A204.1 (cell line): ENCODE measurements around the gene TACC3.

Source experiments
- FAIRE-seq: peaks from 2 replicates; lab custom pipeline; 2012; peaks lifted over from hg19 to GRCh38; lab: Jason Lieb, UNC

TACC3 gene

GRCh38 chr4:1776521-1777161 lies 55.3 kb downstream of the TACC3 start:
- no peak for FAIRE-seq

- no peak for FAIRE-seq
These were observed 56.7 kb downstream of the TACC3 start for GRCh38 chr4:1777822-1778641.

GRCh38 chr4:1778642-1779392 lies 57.5 kb downstream of the TACC3 start:
- FAIRE-seq = no peak

GRCh38 chr4:1779588-1780382 lies 58.5 kb downstream of the TACC3 start:
- no peak for FAIRE-seq

GRCh38 chr4:1780435-1780834 lies 59.1 kb downstream of the TACC3 start:
- no peak for FAIRE-seq

GRCh38 chr4:1783015-1783414 lies 61.7 kb downstream of the TACC3 start:
- FAIRE-seq = no peak

- no peak for FAIRE-seq
These were observed 62.6 kb downstream of the TACC3 start for GRCh38 chr4:1783970-1784369.

- no peak for FAIRE-seq
These were observed 63.1 kb downstream of the TACC3 start for GRCh38 chr4:1784395-1784788.

GRCh38 chr4:1784789-1785591 lies 63.7 kb downstream of the TACC3 start:
- no peak for FAIRE-seq

GRCh38 chr4:1785592-1785991 lies 64.3 kb downstream of the TACC3 start:
- FAIRE-seq = no peak

- FAIRE-seq = no peak
These were observed 65.4 kb downstream of the TACC3 start for GRCh38 chr4:1786544-1787362.

- FAIRE-seq = no peak
These were observed 66.2 kb downstream of the TACC3 start for GRCh38 chr4:1787411-1788077.

- FAIRE-seq = no peak
These were observed 67.1 kb downstream of the TACC3 start for GRCh38 chr4:1788254-1788973.

- no peak for FAIRE-seq
These were observed 68.2 kb downstream of the TACC3 start for GRCh38 chr4:1789552-1789951.

- FAIRE-seq = no peak
These were observed 68.7 kb downstream of the TACC3 start for GRCh38 chr4:1790005-1790404.

GRCh38 chr4:1792158-1792831 lies 71.0 kb downstream of the TACC3 start:
- FAIRE-seq = no peak

GRCh38 chr4:1792832-1793495 lies 71.6 kb downstream of the TACC3 start, which contains the start of gene FGFR3:
TSS of gene FGFR3 (plus strand) at chr4:1793293. CDS start at chr4:1793935, 642 bp downstream.
- no peak for FAIRE-seq

GRCh38 chr4:1793496-1793840 lies 72.1 kb downstream of the TACC3 start:
- FAIRE-seq = no peak
